ENCODE data around the gene TBC1D14. TPM values are rescaled to one million over a fixed set of nuclear protein-coding genes. Genes with fewer than 3 reads are reported as not detected.

The TBC1D14 gene
- polyA plus RNA-seq, 3 donors: 36.3 to 44.7 (median 39.3) TPM

- WGBS (ENCODE audit: insufficient coverage): 82% methylated on average over 13 of the region's 14 CpGs
- H3K79me2 ChIP-seq (ENCODE audit: insufficient read depth, low read length): peaks cover 20% of the 10 kb centered on the region
- peak overlapping the region in 1 of 3 experiments; percentile 8 for H3K4me3 ChIP-seq (replicated peaks in 1 of 3; ENCODE audit: low read depth in 2 of 3, low read length in 3 of 3)
- H3K27ac Mint-ChIP-seq: peak overlapping the region; percentile 72 to 92 (median 87)
- no peaks in the 10 kb centered on the region for H3K9me3 Mint-ChIP-seq
- H3K27me3 Mint-ChIP-seq (ENCODE audit: low read depth in 3 of 3): no peaks in the 10 kb centered on the region
- peaks cover 70 to 80% of the 10 kb centered on the region in 2 donors for H3K36me3 ChIP-seq (replicated peaks in 1 of 2; ENCODE audit: control insufficient read depth in 1 of 2, insufficient read depth in 2 of 2, low read length in 2 of 2)
- peaks cover 21% of the 10 kb centered on the region in 2 donors for H3K4me1 ChIP-seq (ENCODE audit: control insufficient read depth in 1 of 2, insufficient read depth in 2 of 2, low read length in 2 of 2)
- intact Hi-C loops (cut with micrococcal nuclease): loop anchor here in 1 of 2 donors (5.0 kb wide), 1 partner anchor 38 kb away; no protein-coding TSS in a partner anchor
- H2AFZ ChIP-seq (ENCODE audit: insufficient read depth, low read depth, low read length, poor library complexity, severe bottlenecking): no peak overlapping the region
- TF ChIP-seq CTCF (IDR thresholded peaks at IDR 0.05): no peak
- H3K9ac ChIP-seq (ENCODE audit: insufficient read depth, low read length, poor library complexity, severe bottlenecking): no peak overlapping the region
- peak overlapping the region; percentile 46 to 78 for H3K27ac ChIP-seq (ENCODE audit: low read depth in 1 of 2, low read length in 2 of 2)
- H3K27me3 ChIP-seq (ENCODE audit: control insufficient read depth in 2 of 2, insufficient read depth in 2 of 2, low read length in 2 of 2): no peaks in the 10 kb centered on the region
- no peaks in the 10 kb centered on the region for H3K9me3 ChIP-seq (replicated peaks in 1 of 2; ENCODE audit: control insufficient read depth in 1 of 2, insufficient read depth in 1 of 2, low read length in 2 of 2)
- H3K4me1 Mint-ChIP-seq: peaks cover 22% of the 10 kb centered on the region
- peaks cover 87 to 88% of the 10 kb centered on the region in 2 donors for H3K36me3 Mint-ChIP-seq
- peak; percentile 43 to 51 (median 48) for DNase-seq
- H3K4me2 ChIP-seq (replicated peaks; ENCODE audit: extremely low read depth, low read length, poor library complexity, severe bottlenecking): no peak overlapping the region
- H4K20me1 ChIP-seq (ENCODE audit: insufficient read depth, low read length): peaks cover 76% of the 10 kb centered on the region
- no peak overlapping the region for H3K4me3 Mint-ChIP-seq
Measured at GRCh38 chr4:6999172-7000086, 89.8 kb downstream of the TBC1D14 start.

GRCh38 chr4:7000421-7001176, 91.0 kb downstream of the TBC1D14 start:
- Histone ChIP-seq H4K20me1 (ENCODE audit: insufficient read depth, low read length) (peaks cover 71% of the 10 kb centered on the region), H3K9ac (ENCODE audit: insufficient read depth, low read length, poor library complexity, severe bottlenecking) (no peak overlapping the region), H3K9me3 (replicated peaks in 1 of 2; ENCODE audit: control insufficient read depth in 1 of 2, insufficient read depth in 1 of 2, low read length in 2 of 2) (no peaks in the 10 kb centered on the region), H3K36me3 (replicated peaks in 1 of 2; ENCODE audit: control insufficient read depth in 1 of 2, insufficient read depth in 2 of 2, low read length in 2 of 2) (peaks cover 67 to 81% of the 10 kb centered on the region in 2 donors), H3K4me2 (replicated peaks; ENCODE audit: extremely low read depth, low read length, poor library complexity, severe bottlenecking) (no peak overlapping the region), H3K27ac (ENCODE audit: low read depth in 1 of 2, low read length in 2 of 2) (peak overlapping the region in 1 of 2 donors; percentile 53), H3K79me2 (ENCODE audit: insufficient read depth, low read length) (peaks cover 13% of the 10 kb centered on the region), H2AFZ (ENCODE audit: insufficient read depth, low read depth, low read length, poor library complexity, severe bottlenecking) (no peak overlapping the region), H3K4me3 (replicated peaks in 1 of 3; ENCODE audit: low read depth in 2 of 3, low read length in 3 of 3) (no peak overlapping the region), H3K4me1 (ENCODE audit: control insufficient read depth in 1 of 2, insufficient read depth in 2 of 2, low read length in 2 of 2) (peaks cover 21% of the 10 kb centered on the region in 2 donors), H3K27me3 (ENCODE audit: control insufficient read depth in 2 of 2, insufficient read depth in 2 of 2, low read length in 2 of 2) (no peaks in the 10 kb centered on the region)
- H3K36me3 Mint-ChIP-seq: peaks cover 84 to 87% of the 10 kb centered on the region in 2 donors
- WGBS (ENCODE audit: insufficient coverage): 98% methylated on average over 14 of the region's 18 CpGs
- no peaks in the 10 kb centered on the region for H3K27me3 Mint-ChIP-seq (ENCODE audit: low read depth in 3 of 3)
- TF ChIP-seq CTCF (IDR thresholded peaks at IDR 0.05): no peak
- H3K9me3 Mint-ChIP-seq: no peaks in the 10 kb centered on the region
- peak overlapping the region in 5 of 7 donors; percentile 21 to 60 (median 49) for H3K27ac Mint-ChIP-seq
- no peak for DNase-seq
- H3K4me1 Mint-ChIP-seq: peaks cover 22% of the 10 kb centered on the region
- intact Hi-C loops (cut with micrococcal nuclease): no loop called here
- H3K4me3 Mint-ChIP-seq: no peak overlapping the region

Data from CD14-positive monocyte (primary cell).